ENCODE measurements around the gene SPSB2. TPM values are rescaled to one million over a fixed set of nuclear protein-coding genes. Genes with fewer than 3 reads are reported as not detected.

Gene SPSB2
- total and polyA plus RNA-seq, 9 of the 15 experiments (the other 6 are each of a cell fraction or from before 2014, with no cell fraction given), result 0.10 to 10.6 (median 1.9) TPM

DNA sequence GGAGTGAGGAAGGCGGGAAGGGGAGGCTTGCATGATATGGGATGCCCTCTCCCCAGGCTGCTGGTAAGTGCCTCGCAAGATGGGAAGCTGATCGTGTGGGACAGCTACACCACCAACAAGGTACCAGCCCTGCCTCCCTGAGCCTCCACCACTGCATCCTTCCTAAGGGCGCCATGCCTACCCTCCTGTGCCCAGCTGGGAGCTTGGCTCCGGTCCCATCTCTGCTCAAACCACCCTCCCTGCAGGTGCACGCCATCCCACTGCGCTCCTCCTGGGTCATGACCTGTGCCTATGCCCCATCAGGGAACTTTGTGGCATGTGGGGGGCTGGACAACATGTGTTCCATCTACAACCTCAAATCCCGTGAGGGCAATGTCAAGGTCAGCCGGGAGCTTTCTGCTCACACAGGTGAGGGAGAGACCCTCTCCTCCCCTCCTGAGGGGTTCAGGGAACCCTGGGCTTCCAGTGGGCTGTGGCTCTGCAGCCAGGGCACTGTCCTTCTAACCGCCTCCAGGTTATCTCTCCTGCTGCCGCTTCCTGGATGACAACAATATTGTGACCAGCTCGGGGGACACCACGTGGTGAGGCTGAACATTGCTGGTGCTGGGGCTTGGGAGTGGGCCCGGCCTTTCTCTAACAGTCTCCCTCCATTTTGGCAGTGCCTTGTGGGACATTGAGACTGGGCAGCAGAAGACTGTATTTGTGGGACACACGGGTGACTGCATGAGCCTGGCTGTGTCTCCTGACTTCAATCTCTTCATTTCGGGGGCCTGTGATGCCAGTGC, 29.8 kb downstream of the SPSB2 start (continued):
- TF ChIP-seq, protein P1, sequence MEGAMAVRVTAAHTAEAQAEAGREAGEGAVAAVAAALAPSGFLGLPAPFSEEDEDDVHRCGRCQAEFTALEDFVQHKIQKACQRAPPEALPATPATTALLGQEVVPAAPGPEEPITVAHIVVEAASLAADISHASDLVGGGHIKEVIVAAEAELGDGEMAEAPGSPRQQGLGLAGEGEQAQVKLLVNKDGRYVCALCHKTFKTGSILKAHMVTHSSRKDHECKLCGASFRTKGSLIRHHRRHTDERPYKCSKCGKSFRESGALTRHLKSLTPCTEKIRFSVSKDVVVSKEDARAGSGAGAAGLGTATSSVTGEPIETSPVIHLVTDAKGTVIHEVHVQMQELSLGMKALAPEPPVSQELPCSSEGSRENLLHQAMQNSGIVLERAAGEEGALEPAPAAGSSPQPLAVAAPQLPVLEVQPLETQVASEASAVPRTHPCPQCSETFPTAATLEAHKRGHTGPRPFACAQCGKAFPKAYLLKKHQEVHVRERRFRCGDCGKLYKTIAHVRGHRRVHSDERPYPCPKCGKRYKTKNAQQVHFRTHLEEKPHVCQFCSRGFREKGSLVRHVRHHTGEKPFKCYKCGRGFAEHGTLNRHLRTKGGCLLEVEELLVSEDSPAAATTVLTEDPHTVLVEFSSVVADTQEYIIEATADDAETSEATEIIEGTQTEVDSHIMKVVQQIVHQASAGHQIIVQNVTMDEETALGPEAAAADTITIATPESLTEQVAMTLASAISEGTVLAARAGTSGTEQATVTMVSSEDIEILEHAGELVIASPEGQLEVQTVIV (CRISPR knock-in tag; IDR thresholded peaks at IDR 0.05; ENCODE audit: borderline replicate concordance), result no peak
- TF ChIP-seq HDAC6 (IDR thresholded peaks at IDR 0.05; ENCODE audit: low read depth, low read length) (no peak), SP1 (CRISPR knock-in tag; IDR thresholded peaks at IDR 0.05) (no peak), CBFB (CRISPR knock-in tag; IDR thresholded peaks at IDR 0.05) (no peak), CHCHD3 (CRISPR knock-in tag; IDR thresholded peaks at IDR 0.05) (no peak), TFAM (CRISPR knock-in tag; conservative IDR thresholded peaks at IDR 0.05) (no peak), ETV6 (IDR thresholded peaks at IDR 0.05; ENCODE audit: borderline replicate concordance in 1 of 2, low read depth in 2 of 2, low read length in 1 of 2) (no peak), ETV6 (CRISPR knock-in tag; IDR thresholded peaks at IDR 0.05; ENCODE audit: borderline replicate concordance) (no peak), PHB2 (IDR thresholded peaks at IDR 0.05; ENCODE audit: low read depth) (no peak), OTX1 (CRISPR knock-in tag; IDR thresholded peaks at IDR 0.05) (no peak), ZNF253 (CRISPR knock-in tag; conservative IDR thresholded peaks at IDR 0.05) (no peak), NFIX (CRISPR knock-in tag; IDR thresholded peaks at IDR 0.05; ENCODE audit: low read depth) (no peak), ZNF124 (CRISPR knock-in tag; IDR thresholded peaks at IDR 0.05) (no peak), RNF2 (IDR thresholded peaks at IDR 0.05) (no peak), SMAD3 (CRISPR knock-in tag; conservative IDR thresholded peaks at IDR 0.05) (no peak), FIP1L1 (IDR thresholded peaks at IDR 0.05; ENCODE audit: low read depth, low read length, poor library complexity, severe bottlenecking) (no peak), ZNF77 (CRISPR knock-in tag; IDR thresholded peaks at IDR 0.05) (no peak), ZNF583 (CRISPR knock-in tag; IDR thresholded peaks at IDR 0.05) (no peak), FOXJ2 (tag; IDR thresholded peaks at IDR 0.05) (no peak), NCOA4 (IDR thresholded peaks at IDR 0.05; ENCODE audit: partially characterized antibody) (no peak), ZFP36 (IDR thresholded peaks at IDR 0.05; ENCODE audit: low read depth, low read length, partially characterized antibody) (no peak), SMARCA5 (IDR thresholded peaks at IDR 0.05) (no peak)
- TF ChIP-seq, protein P2, sequence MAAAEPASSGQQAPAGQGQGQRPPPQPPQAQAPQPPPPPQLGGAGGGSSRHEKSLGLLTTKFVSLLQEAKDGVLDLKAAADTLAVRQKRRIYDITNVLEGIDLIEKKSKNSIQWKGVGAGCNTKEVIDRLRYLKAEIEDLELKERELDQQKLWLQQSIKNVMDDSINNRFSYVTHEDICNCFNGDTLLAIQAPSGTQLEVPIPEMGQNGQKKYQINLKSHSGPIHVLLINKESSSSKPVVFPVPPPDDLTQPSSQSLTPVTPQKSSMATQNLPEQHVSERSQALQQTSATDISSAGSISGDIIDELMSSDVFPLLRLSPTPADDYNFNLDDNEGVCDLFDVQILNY (CRISPR knock-in tag; IDR thresholded peaks at IDR 0.05), result no peak
- TF ChIP-seq, protein P3, sequence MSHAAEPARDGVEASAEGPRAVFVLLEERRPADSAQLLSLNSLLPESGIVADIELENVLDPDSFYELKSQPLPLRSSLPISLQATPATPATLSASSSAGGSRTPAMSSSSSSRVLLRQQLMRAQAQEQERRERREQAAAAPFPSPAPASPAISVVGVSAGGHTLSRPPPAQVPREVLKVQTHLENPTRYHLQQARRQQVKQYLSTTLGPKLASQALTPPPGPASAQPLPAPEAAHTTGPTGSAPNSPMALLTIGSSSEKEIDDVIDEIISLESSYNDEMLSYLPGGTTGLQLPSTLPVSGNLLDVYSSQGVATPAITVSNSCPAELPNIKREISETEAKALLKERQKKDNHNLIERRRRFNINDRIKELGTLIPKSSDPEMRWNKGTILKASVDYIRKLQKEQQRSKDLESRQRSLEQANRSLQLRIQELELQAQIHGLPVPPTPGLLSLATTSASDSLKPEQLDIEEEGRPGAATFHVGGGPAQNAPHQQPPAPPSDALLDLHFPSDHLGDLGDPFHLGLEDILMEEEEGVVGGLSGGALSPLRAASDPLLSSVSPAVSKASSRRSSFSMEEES (CRISPR knock-in tag; IDR thresholded peaks at IDR 0.05), result no peak
- TF ChIP-seq, protein P4, sequence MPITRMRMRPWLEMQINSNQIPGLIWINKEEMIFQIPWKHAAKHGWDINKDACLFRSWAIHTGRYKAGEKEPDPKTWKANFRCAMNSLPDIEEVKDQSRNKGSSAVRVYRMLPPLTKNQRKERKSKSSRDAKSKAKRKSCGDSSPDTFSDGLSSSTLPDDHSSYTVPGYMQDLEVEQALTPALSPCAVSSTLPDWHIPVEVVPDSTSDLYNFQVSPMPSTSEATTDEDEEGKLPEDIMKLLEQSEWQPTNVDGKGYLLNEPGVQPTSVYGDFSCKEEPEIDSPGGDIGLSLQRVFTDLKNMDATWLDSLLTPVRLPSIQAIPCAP (CRISPR knock-in tag; IDR thresholded peaks at IDR 0.05; ENCODE audit: borderline replicate concordance), result no peak

All from K562 (cell line).